Measurements from ENCODE around the gene GALK1.

The GALK1 gene

DNA sequence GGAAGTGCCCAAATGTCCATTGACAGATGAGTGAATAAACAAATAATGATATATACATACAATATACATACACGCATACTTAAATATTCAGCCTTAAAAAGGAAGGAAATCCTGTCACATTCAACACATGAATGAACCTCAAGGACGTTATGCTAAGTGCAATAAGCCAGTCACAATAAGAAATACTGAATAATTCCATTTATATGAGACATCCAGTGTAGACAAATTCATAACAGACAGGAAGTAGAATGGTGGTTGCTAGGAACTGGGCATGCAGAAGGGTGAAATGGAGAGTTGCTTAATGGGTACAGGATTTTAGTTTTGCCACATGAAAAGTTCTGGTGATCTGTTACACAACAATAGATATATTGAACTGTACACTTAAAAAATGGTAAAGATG, 52.5 kb downstream of the GALK1 start:
- Histone ChIP-seq H3K9me2 (replicated peaks; ENCODE audit: control insufficient read depth, low read length) (no peaks in the 10 kb centered on the region), H3K4me1 (ENCODE audit: control insufficient read depth, low read length) (peaks cover 7% of the 10 kb centered on the region), H3K27me3 (ENCODE audit: control insufficient read depth, low read length) (no peaks in the 10 kb centered on the region), H3K4me3 (ENCODE audit: low read length) (no peak overlapping the region), H3K9me3 (ENCODE audit: control insufficient read depth, insufficient read depth, low read length) (no peaks in the 10 kb centered on the region), H3K36me3 (ENCODE audit: control insufficient read depth, low read length) (peaks cover 6% of the 10 kb centered on the region), H3K27ac (ENCODE audit: low read depth, low read length) (no peak overlapping the region), H3F3A (ENCODE audit: control insufficient read depth, insufficient read depth) (peaks cover 6% of the 10 kb centered on the region; the same call in 1 of the 2 replicates), H4K20me1 (ENCODE audit: control insufficient read depth, insufficient read depth, low read depth, low read length) (no peaks in the 10 kb centered on the region), H3K4me2 (ENCODE audit: low read length) (no peak overlapping the region), H3K79me2 (ENCODE audit: control insufficient read depth, low read length) (no peaks in the 10 kb centered on the region)
- no peak for TF ChIP-seq EZH2phosphoT487 (IDR thresholded peaks at IDR 0.05; ENCODE audit: borderline replicate concordance, low read length)
- TF ChIP-seq, protein P1, sequence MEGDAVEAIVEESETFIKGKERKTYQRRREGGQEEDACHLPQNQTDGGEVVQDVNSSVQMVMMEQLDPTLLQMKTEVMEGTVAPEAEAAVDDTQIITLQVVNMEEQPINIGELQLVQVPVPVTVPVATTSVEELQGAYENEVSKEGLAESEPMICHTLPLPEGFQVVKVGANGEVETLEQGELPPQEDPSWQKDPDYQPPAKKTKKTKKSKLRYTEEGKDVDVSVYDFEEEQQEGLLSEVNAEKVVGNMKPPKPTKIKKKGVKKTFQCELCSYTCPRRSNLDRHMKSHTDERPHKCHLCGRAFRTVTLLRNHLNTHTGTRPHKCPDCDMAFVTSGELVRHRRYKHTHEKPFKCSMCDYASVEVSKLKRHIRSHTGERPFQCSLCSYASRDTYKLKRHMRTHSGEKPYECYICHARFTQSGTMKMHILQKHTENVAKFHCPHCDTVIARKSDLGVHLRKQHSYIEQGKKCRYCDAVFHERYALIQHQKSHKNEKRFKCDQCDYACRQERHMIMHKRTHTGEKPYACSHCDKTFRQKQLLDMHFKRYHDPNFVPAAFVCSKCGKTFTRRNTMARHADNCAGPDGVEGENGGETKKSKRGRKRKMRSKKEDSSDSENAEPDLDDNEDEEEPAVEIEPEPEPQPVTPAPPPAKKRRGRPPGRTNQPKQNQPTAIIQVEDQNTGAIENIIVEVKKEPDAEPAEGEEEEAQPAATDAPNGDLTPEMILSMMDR (IDR thresholded peaks at IDR 0.05; ENCODE audit: low read depth, low read length, poor library complexity, severe bottlenecking) = no peak

Measured in DOHH2 (cell line).